ENCODE measurements around the gene CCDC149. TPM values are rescaled to one million over a fixed set of nuclear protein-coding genes. Genes with fewer than 3 reads are reported as not detected.

Gene CCDC149
- total and polyA plus RNA-seq, 2 donors (not counting 1 experiment from before 2014, with no cell fraction given): not detected

GRCh38 chr4:24807611-24808010 lies 105.2 kb downstream of the CCDC149 start:
- H3K27me3 ChIP-seq (replicated peaks in 1 of 4; ENCODE audit: control extremely low read depth in 1 of 4, control insufficient read depth in 3 of 4, insufficient read depth in 4 of 4, low read length in 3 of 4): peaks cover 0 to under 1% (median 0%) of the 10 kb centered on the region in 4 experiments
- no peaks in the 10 kb centered on the region for H3K4me1 ChIP-seq (ENCODE audit: control insufficient read depth in 2 of 2, insufficient read depth in 2 of 2, low read length in 2 of 2)
- H3K4me1 Mint-ChIP-seq: no peaks in the 10 kb centered on the region
- no peak overlapping the region for H3K9ac ChIP-seq (ENCODE audit: low read length)
- no peak for DNase-seq
- no peaks in the 10 kb centered on the region for H4K20me1 ChIP-seq (ENCODE audit: control insufficient read depth, insufficient read depth, low read length, poor library complexity, severe bottlenecking)
- ChIA-PET CTCF (no interaction called here), POLR2A (no interaction called here)
- no peaks in the 10 kb centered on the region for H3K79me2 ChIP-seq (ENCODE audit: control insufficient read depth, insufficient read depth, low read length)
- H3K9me3 Mint-ChIP-seq (ENCODE audit: insufficient read depth): peaks cover 2% of the 10 kb centered on the region
- H3K27ac ChIP-seq (ENCODE audit: low read length in 2 of 2): no peak overlapping the region
- intact Hi-C loops (cut with micrococcal nuclease): no loop called here
- peaks cover 0 to 3% (median 0%) of the 10 kb centered on the region in 3 donors for H3K9me3 ChIP-seq (ENCODE audit: control extremely low read depth in 1 of 3, control insufficient read depth in 2 of 3, insufficient read depth in 1 of 3, low read length in 2 of 3)
- H3K4me3 Mint-ChIP-seq: no peak overlapping the region
- no peak overlapping the region for H2AFZ ChIP-seq (ENCODE audit: insufficient read depth, low read depth, low read length, poor library complexity, severe bottlenecking)
- H3K4me2 ChIP-seq (replicated peaks; ENCODE audit: low read depth, low read length, poor library complexity, severe bottlenecking): no peak overlapping the region
- ATAC-seq (ENCODE audit: low read depth): no peak
- no peak overlapping the region for H3K4me3 ChIP-seq (ENCODE audit: control extremely low read depth in 1 of 5, extremely low read depth in 1 of 5, insufficient read depth in 1 of 5, low read depth in 2 of 5, low read length in 4 of 5)
- no peak for TF ChIP-seq EZH2 (IDR thresholded peaks at IDR 0.05; ENCODE audit: borderline replicate concordance, insufficient read depth, low read depth, low read length, poor library complexity, severe bottlenecking)
- TF ChIP-seq, protein P1, sequence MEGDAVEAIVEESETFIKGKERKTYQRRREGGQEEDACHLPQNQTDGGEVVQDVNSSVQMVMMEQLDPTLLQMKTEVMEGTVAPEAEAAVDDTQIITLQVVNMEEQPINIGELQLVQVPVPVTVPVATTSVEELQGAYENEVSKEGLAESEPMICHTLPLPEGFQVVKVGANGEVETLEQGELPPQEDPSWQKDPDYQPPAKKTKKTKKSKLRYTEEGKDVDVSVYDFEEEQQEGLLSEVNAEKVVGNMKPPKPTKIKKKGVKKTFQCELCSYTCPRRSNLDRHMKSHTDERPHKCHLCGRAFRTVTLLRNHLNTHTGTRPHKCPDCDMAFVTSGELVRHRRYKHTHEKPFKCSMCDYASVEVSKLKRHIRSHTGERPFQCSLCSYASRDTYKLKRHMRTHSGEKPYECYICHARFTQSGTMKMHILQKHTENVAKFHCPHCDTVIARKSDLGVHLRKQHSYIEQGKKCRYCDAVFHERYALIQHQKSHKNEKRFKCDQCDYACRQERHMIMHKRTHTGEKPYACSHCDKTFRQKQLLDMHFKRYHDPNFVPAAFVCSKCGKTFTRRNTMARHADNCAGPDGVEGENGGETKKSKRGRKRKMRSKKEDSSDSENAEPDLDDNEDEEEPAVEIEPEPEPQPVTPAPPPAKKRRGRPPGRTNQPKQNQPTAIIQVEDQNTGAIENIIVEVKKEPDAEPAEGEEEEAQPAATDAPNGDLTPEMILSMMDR (IDR thresholded peaks at IDR 0.05): no peak
- H3K36me3 ChIP-seq (replicated peaks in 1 of 2; ENCODE audit: control extremely low read depth in 1 of 2, control insufficient read depth in 1 of 2, extremely low read depth in 1 of 2, insufficient read depth in 2 of 2, low read length in 1 of 2): no peaks in the 10 kb centered on the region
- no peak overlapping the region for H3K27ac Mint-ChIP-seq
- H3K27me3 Mint-ChIP-seq: peaks cover 15% of the 10 kb centered on the region
- WGBS (ENCODE audit: insufficient coverage): 79% methylated on average over 5 of the region's 5 CpGs

DNA sequence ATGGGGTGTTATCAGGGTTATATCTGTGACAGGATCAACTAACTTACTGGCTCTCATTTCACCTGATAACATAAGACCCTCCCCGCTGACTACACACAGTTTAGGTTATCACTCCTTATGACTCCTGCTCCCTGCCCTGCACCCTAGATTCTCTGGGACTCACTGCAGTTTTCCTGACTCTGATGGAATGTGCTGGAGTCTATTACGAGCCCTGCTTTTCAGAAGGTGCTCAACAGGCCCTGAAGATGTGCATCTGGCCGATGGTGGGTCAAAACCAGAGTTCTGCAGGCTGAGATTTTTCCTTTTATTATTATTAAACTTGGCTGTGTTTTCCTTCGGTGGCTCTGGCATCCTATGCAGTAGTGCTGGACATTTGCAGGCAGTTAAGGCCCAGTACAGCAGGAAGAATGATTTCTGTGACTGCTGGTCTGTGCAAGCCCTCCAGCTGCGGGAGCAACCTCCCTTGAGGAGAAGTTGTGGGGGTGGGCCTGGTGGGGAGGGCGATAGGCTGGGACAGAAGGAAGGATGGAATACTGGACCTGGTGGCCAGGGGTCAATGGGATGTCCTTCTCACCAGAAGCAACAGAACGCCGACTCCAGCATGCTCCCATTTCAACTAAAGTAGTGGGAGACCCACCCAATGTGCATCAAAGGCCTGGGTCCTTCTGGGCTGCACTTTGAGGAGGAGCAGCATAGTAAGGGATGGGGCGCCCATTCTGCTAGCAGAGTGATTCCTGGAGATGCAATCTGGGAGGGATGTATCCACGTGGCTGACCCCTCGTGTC lies 106.4 kb downstream of the CCDC149 start:
- Mint-ChIP-seq H3K27me3 (peaks cover 27% of the 10 kb centered on the region), H3K4me3 (no peak overlapping the region), H3K9me3 (ENCODE audit: insufficient read depth) (no peaks in the 10 kb centered on the region), H3K27ac (no peak overlapping the region), H3K4me1 (no peaks in the 10 kb centered on the region)
- H4K20me1 ChIP-seq (ENCODE audit: control insufficient read depth, insufficient read depth, low read length, poor library complexity, severe bottlenecking): no peaks in the 10 kb centered on the region
- no peak overlapping the region for H3K9ac ChIP-seq (ENCODE audit: low read length)
- no peaks in the 10 kb centered on the region for H3K4me1 ChIP-seq (ENCODE audit: control insufficient read depth in 2 of 2, insufficient read depth in 2 of 2, low read length in 2 of 2)
- H3K27me3 ChIP-seq (replicated peaks in 1 of 4; ENCODE audit: control extremely low read depth in 1 of 4, control insufficient read depth in 3 of 4, insufficient read depth in 4 of 4, low read length in 3 of 4): peaks cover 0 to 11% (median under 1%) of the 10 kb centered on the region in 4 experiments
- WGBS (ENCODE audit: insufficient coverage): 77% methylated on average over 8 of the region's 11 CpGs
- POLR2A ChIA-PET: no interaction called here
- H3K4me3 ChIP-seq (ENCODE audit: control extremely low read depth in 1 of 5, extremely low read depth in 1 of 5, insufficient read depth in 1 of 5, low read depth in 2 of 5, low read length in 4 of 5): no peak overlapping the region
- CTCF ChIA-PET: no interaction called here
- no peak for DNase-seq
- intact Hi-C loops (cut with micrococcal nuclease): no loop called here
- H3K4me2 ChIP-seq (replicated peaks; ENCODE audit: low read depth, low read length, poor library complexity, severe bottlenecking): no peak overlapping the region
- peaks cover 0 to 3% (median 0%) of the 10 kb centered on the region in 3 donors for H3K9me3 ChIP-seq (ENCODE audit: control extremely low read depth in 1 of 3, control insufficient read depth in 2 of 3, insufficient read depth in 1 of 3, low read length in 2 of 3)
- no peak for ATAC-seq (ENCODE audit: low read depth)
- no peaks in the 10 kb centered on the region for H3K79me2 ChIP-seq (ENCODE audit: control insufficient read depth, insufficient read depth, low read length)
- TF ChIP-seq, protein P1 (IDR thresholded peaks at IDR 0.05): no peak
- TF ChIP-seq EZH2 (IDR thresholded peaks at IDR 0.05; ENCODE audit: borderline replicate concordance, insufficient read depth, low read depth, low read length, poor library complexity, severe bottlenecking): no peak
- no peak overlapping the region for H3K27ac ChIP-seq (ENCODE audit: low read length in 2 of 2)
- no peaks in the 10 kb centered on the region for H3K36me3 ChIP-seq (replicated peaks in 1 of 2; ENCODE audit: control extremely low read depth in 1 of 2, control insufficient read depth in 1 of 2, extremely low read depth in 1 of 2, insufficient read depth in 2 of 2, low read length in 1 of 2)
- H2AFZ ChIP-seq (ENCODE audit: insufficient read depth, low read depth, low read length, poor library complexity, severe bottlenecking): no peak overlapping the region
